HG02885 (cell line): Measurements from ENCODE around the gene ZBTB42.

Experiments used
- ATAC-seq: cut with Tn5 transposase; IDR thresholded peaks from one replicate; pipeline ENCODE4 v1.9.1; 2021; ENCODE audit warnings: mild to moderate bottlenecking; ENCODE audit not compliant: unreplicated experiment, poor library complexity

Gene ZBTB42

GRCh38 chr14:104781271-104782077 is 19.4 kb upstream of the ZBTB42 start:
- no peak for ATAC-seq

- no peak for ATAC-seq
Measured at GRCh38 chr14:104782086-104782807, 18.7 kb upstream of the ZBTB42 start.

GRCh38 chr14:104782808-104783139 is 18.1 kb upstream of the ZBTB42 start:
- no peak for ATAC-seq

GRCh38 chr14:104783484-104784217 is 17.2 kb upstream of the ZBTB42 start:
- no peak for ATAC-seq

- no peak for ATAC-seq
Measured at GRCh38 chr14:104784218-104784568, 16.7 kb upstream of the ZBTB42 start.

- ATAC-seq = no peak
Measured at GRCh38 chr14:104784846-104785707, 15.8 kb upstream of the ZBTB42 start.

- ATAC-seq = no peak
Measured at GRCh38 chr14:104785708-104786080, 15.2 kb upstream of the ZBTB42 start.

GRCh38 chr14:104786091-104786586 is 14.8 kb upstream of the ZBTB42 start:
- no peak for ATAC-seq

- no peak for ATAC-seq
Measured at GRCh38 chr14:104786726-104787675, 13.9 kb upstream of the ZBTB42 start.

GRCh38 chr14:104787736-104788135 is 13.2 kb upstream of the ZBTB42 start:
- ATAC-seq = no peak

GRCh38 chr14:104788161-104788818 is 12.6 kb upstream of the ZBTB42 start:
- no peak for ATAC-seq

GRCh38 chr14:104788873-104789663 is 11.8 kb upstream of the ZBTB42 start:
- no peak for ATAC-seq

- ATAC-seq = no peak
Measured at GRCh38 chr14:104789752-104790743, 10.9 kb upstream of the ZBTB42 start.

- no peak for ATAC-seq
Measured at GRCh38 chr14:104791425-104791824, 9.5 kb upstream of the ZBTB42 start.

- no peak for ATAC-seq
Measured at GRCh38 chr14:104792101-104792884, 8.6 kb upstream of the ZBTB42 start.
